NCI-H345 treated with DMSO at 0.1 percent for 48 hours (cell line): ENCODE data around the gene PRKACB.
"Not testable (repeated sequence)": the region's sequence is repeated elsewhere in the genome, so short reads cannot be mapped to it uniquely, and the experiment has no call there.

Source experiments
- DNase-seq: peaks from one replicate; lab custom pipeline; 2025; ENCODE audit not compliant: unreplicated experiment; lab: John Stamatoyannopoulos, UW

Gene PRKACB

GRCh38 chr1:84143796-84144565 lies at the start of gene PRKACB:
TSS of gene PRKACB (plus strand) at chr1:84144271. CDS start at chr1:84144362, 91 bp downstream.
- no peak for DNase-seq

- DNase-seq = no peak
These were observed 48.8 kb upstream of the PRKACB start for GRCh38 chr1:84095308-84095707.

- no peak for DNase-seq
These were observed 47.9 kb upstream of the PRKACB start for GRCh38 chr1:84096176-84096575.

- DNase-seq = no peak
These were observed 42.9 kb upstream of the PRKACB start for GRCh38 chr1:84101204-84101603.

GRCh38 chr1:84103197-84103992 lies 40.7 kb upstream of the PRKACB start:
- no peak for DNase-seq

GRCh38 chr1:84107538-84107937 lies 36.5 kb upstream of the PRKACB start:
- not testable (repeated sequence) for DNase-seq

- no peak for DNase-seq
These were observed 36.1 kb upstream of the PRKACB start for GRCh38 chr1:84107955-84108354.

GRCh38 chr1:84108900-84109578 lies 35.0 kb upstream of the PRKACB start:
- no peak for DNase-seq

GRCh38 chr1:84110629-84111028 lies 33.4 kb upstream of the PRKACB start:
- no peak for DNase-seq

- no peak for DNase-seq
These were observed 27.5 kb upstream of the PRKACB start for GRCh38 chr1:84116558-84116957.

GRCh38 chr1:84117868-84118267 lies 26.2 kb upstream of the PRKACB start:
- DNase-seq = no peak

- no peak for DNase-seq
These were observed 22.7 kb upstream of the PRKACB start for GRCh38 chr1:84121360-84121759.

- DNase-seq = peak; percentile 40
These were observed 21.2 kb upstream of the PRKACB start for GRCh38 chr1:84122780-84123382.

- no peak for DNase-seq
These were observed 10.6 kb upstream of the PRKACB start for GRCh38 chr1:84133479-84133878.

- no peak for DNase-seq
These were observed 8.7 kb upstream of the PRKACB start for GRCh38 chr1:84135341-84135740.

- DNase-seq = peak; percentile 3
These were observed 2.7 kb upstream of the PRKACB start for GRCh38 chr1:84141182-84142003.

GRCh38 chr1:84145068-84145467 lies 997 bp downstream of the PRKACB start:
- DNase-seq = no peak

- DNase-seq = no peak
These were observed 2.5 kb downstream of the PRKACB start for GRCh38 chr1:84146411-84147032.

- no peak for DNase-seq
These were observed 4.7 kb downstream of the PRKACB start for GRCh38 chr1:84148758-84149157.

- DNase-seq = no peak
These were observed 8.6 kb downstream of the PRKACB start for GRCh38 chr1:84152649-84153056.
